Natural killer cell treated with Interleukin-12 subunit alpha and Interleukin-12 subunit beta and Interleukin-15 and Interleukin-18, amount 100 ng/mL, for 72 hours (primary cell): Measurements from ENCODE around the gene DDA1. TPM values are rescaled to one million over a fixed set of nuclear protein-coding genes. Genes with fewer than 3 reads are reported as not detected.
"Not testable (repeated sequence)": the region's sequence is repeated elsewhere in the genome, so short reads cannot be mapped to it uniquely, and the experiment has no call there.

ENCODE experiments used
- ATAC-seq, 2 donors: fragments of 150-1000 bp; cut with Tn5 transposase in 1 of 2; sonication (Bioruptor Pico), chemical (Tn5 transposase) in 1 of 2; 2 replicates each; pipeline ENCODE4 v1.10.0; 2021
- DNase-seq: peaks from one replicate; pipeline ENCODE4 v3.0.0; 2022; ENCODE audit warnings: low spot score
- H3K27ac Mint-ChIP-seq, 2 donors: 1 replicate in 1 of 2; 2 replicates in 1 of 2; pipeline ENCODE4 v1.8.0; 2022; ENCODE audit warnings: mixed read lengths in 2 of 2, mild to moderate bottlenecking in 1 of 2, moderate library complexity in 1 of 2
- H3K27me3 Mint-ChIP-seq, 2 donors: 1 replicate in 1 of 2; 2 replicates in 1 of 2; pipeline ENCODE4 v1.8.0; 2022; ENCODE audit warnings: mixed read lengths in 2 of 2
- H3K36me3 Mint-ChIP-seq: one replicate; pipeline ENCODE4 v1.8.0; 2022; ENCODE audit warnings: mixed read lengths
- H3K4me1 Mint-ChIP-seq, 2 donors: 1 replicate in 1 of 2; 2 replicates in 1 of 2; pipeline ENCODE4 v1.8.0; 2022; ENCODE audit warnings: low read depth in 2 of 2, mixed read lengths in 2 of 2, mild to moderate bottlenecking in 1 of 2
- H3K4me3 Mint-ChIP-seq: one replicate; pipeline ENCODE4 v1.8.0; 2022; ENCODE audit warnings: mixed read lengths
- H3K9me3 Mint-ChIP-seq: 2 replicates; pipeline ENCODE4 v1.8.0; 2022; ENCODE audit warnings: mixed read lengths
- total RNA-seq, 2 donors: library from RNA; stranded (reverse); gene quantifications; one replicate each; pipeline ENCODE4 v1.2.3, GENCODE V29; 2022

The DDA1 gene
- total RNA-seq, 2 donors from 2014 or later = 57.7 to 68.3 TPM

GRCh38 chr19:17279436-17279835 is 29.9 kb upstream of the DDA1 start:
- Mint-ChIP-seq H3K9me3 (no peaks in the 10 kb centered on the region), H3K4me3 (no peak overlapping the region), H3K27me3 (peaks cover 0 to 2% of the 10 kb centered on the region in 2 donors), H3K4me1 (peaks cover 4 to 8% of the 10 kb centered on the region in 2 donors), H3K27ac (no peak overlapping the region), H3K36me3 (no peaks in the 10 kb centered on the region)
- DNase-seq (no peak), ATAC-seq (no peak)

DNA sequence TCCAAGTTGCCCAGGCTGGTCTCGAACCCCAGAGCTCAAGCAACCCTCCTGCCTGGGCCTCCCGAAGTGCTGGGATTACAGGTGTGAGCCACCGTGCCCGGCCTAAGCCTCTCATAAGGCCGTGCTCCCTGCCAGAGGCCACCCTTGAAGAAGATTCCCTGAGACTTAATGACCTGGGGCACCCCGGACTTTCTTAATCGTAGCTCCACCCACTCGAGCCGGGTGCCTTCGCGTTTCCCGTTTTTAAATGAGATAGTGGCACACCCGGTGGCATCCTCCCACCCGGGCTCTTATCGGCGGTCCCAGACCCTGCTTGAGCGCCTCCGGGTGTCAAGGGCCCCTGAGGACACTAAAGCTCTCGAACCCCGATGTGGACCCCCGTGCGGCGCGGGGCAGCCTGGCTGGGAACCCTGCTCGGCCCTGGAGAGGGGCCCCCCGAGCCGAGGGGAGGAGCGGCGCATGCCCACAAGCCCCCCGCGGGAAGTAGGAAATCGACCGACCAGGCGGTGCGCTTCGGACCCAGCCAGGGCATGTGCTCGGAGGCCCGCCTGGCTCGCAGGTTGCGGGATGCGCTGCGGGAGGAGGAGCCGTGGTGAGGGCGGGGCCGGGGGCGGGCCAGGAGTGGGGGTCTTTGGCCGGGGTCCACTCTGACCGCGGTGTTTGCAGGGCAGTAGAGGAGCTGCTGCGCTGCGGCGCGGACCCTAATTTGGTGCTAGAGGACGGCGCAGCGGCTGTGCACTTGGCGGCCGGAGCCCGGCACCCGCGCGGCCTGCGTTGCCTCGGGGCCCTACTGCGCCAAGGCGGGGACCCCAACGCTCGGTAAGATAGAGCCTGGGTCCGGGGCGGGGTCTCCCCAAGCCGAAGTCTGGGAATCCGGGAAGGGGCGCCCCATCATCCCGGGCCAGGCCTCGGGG is 27.7 kb upstream of the DDA1 start, which contains the start of gene ANKLE1:
Gene ANKLE1 (plus strand): TSS at position 511 of the 914 bp plus-strand sequence. CDS start 20 bp downstream, at position 531.
- Mint-ChIP-seq H3K36me3 (no peaks in the 10 kb centered on the region), H3K4me1 (peaks cover 4 to 8% of the 10 kb centered on the region in 2 donors), H3K27ac (peak within 1 kb of the TSS in 1 of 2 donors; percentile 35), H3K27me3 (peaks cover 0 to 2% of the 10 kb centered on the region in 2 donors), H3K4me3 (peak within 1 kb of the TSS; percentile 89), H3K9me3 (no peaks in the 10 kb centered on the region)
- DNase-seq (no peak), ATAC-seq (peak; percentile 43 to 64)

DNA sequence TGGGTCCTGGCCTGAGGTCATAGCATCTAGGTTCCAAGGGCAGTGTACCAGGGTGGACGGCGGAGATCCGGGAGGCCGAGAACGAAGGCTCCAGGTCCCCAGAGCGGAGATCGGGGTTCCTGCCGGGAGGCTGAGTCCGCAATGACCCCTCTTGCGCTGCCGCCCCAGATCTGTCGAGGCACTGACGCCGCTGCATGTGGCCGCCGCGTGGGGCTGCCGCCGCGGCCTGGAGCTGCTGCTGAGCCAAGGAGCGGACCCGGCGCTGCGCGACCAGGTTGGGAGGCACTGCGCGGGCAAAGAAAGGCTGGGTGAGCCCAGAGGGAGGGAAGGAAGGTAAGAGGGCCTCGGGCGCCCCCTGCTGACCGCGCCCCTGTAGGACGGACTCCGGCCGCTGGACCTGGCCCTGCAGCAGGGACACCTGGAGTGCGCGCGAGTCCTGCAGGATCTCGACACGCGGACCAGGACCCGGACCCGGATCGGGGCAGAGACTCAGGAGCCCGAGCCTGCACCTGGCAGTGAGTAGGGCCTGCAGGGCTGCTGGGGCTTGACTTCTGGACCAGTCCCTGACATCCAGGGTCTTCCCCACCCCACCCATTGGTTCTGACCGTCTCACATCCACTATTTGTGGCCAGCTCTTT is 26.8 kb upstream of the DDA1 start:
- peak overlapping the region; percentile 89 for H3K4me3 Mint-ChIP-seq
- no peaks in the 10 kb centered on the region for H3K36me3 Mint-ChIP-seq
- H3K27ac Mint-ChIP-seq = peak overlapping the region in 1 of 2 donors; percentile 35
- no peaks in the 10 kb centered on the region for H3K9me3 Mint-ChIP-seq
- DNase-seq = peak; percentile 83
- H3K27me3 Mint-ChIP-seq = peaks cover 0 to 2% of the 10 kb centered on the region in 2 donors
- peak; percentile 89 to 94 for ATAC-seq
- peaks cover 4 to 8% of the 10 kb centered on the region in 2 donors for H3K4me1 Mint-ChIP-seq

DNA sequence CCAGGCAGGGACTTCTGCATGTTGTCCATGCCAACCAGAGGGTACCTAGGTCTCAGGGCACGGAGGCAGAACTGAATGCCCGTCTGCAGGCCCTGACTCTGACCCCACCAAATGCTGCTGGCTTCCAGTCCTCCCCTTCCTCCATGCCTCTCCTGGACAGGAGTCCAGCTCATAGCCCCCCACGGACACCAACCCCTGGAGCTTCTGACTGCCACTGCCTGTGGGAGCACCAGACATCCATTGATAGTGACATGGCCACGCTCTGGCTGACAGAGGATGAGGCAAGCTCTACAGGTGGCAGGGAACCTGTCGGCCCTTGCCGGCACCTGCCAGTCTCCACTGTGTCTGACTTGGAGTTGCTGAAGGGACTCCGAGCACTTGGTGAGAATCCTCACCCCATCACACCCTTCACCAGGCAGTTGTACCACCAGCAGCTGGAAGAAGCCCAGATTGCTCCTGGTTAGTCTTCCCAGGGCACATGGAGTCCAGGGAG is 25.8 kb upstream of the DDA1 start:
- H3K4me3 Mint-ChIP-seq = no peak overlapping the region
- peaks cover 4 to 8% of the 10 kb centered on the region in 2 donors for H3K4me1 Mint-ChIP-seq
- DNase-seq (no peak), ATAC-seq (no peak)
- H3K36me3 Mint-ChIP-seq = no peaks in the 10 kb centered on the region
- no peak overlapping the region for H3K27ac Mint-ChIP-seq
- H3K27me3 Mint-ChIP-seq = peaks cover 0 to 2% of the 10 kb centered on the region in 2 donors
- H3K9me3 Mint-ChIP-seq = no peaks in the 10 kb centered on the region

DNA sequence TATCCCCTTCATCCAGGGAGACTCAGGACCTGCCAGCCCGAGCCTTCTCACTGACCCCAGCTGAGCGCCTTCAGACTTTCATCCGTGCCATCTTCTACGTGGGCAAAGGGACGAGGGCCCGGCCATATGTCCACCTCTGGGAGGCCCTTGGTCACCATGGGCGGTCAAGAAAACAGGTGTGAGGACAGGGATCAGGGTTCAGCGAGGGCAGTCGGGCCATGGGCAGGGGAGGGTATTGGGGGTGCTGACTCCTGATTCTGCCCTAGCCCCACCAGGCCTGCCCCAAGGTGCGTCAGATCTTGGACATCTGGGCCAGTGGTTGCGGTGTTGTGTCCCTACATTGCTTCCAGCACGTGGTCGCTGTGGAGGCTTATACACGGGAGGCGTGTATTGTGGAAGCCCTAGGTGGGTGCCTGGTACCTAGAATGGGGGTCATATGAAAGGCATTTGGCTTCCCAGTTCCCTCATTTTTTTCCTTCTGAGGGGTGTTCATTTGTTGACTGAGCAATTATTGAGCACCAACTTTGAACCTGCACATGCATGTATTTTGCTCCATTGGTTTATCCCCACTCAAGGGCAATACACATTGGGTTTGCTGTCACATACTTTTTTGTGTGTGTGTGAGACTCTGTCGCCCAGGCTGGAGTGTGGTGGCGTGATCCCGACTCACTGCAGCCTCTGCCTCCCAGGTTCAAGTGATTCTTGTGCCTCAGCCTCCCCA is 23.8 kb upstream of the DDA1 start:
- no peaks in the 10 kb centered on the region for H3K36me3 Mint-ChIP-seq
- ATAC-seq (no peak), DNase-seq (no peak)
- H3K27ac Mint-ChIP-seq = no peak overlapping the region
- H3K9me3 Mint-ChIP-seq = no peaks in the 10 kb centered on the region
- peaks cover 0 to 2% of the 10 kb centered on the region in 2 donors for H3K27me3 Mint-ChIP-seq
- peaks cover 4 to 8% of the 10 kb centered on the region in 2 donors for H3K4me1 Mint-ChIP-seq
- no peak overlapping the region for H3K4me3 Mint-ChIP-seq

DNA sequence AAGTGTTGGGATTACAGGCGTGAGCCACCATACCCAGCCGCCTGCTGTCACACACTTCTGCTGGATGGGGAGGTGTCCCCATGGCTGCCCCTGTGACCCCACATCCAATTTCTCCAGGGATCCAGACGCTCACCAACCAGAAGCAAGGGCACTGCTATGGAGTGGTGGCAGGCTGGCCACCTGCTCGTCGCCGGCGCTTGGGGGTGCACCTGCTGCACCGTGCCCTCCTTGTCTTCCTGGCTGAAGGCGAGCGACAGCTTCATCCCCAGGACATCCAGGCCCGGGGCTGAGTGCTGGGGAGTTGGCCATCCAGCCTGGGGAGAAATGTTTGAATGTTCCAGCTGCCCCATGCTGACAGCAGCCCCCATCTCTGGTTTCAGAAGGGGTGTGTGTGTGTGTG is 23.1 kb upstream of the DDA1 start:
- Mint-ChIP-seq H3K27ac (no peak overlapping the region), H3K4me1 (peaks cover 4 to 8% of the 10 kb centered on the region in 2 donors), H3K27me3 (peaks cover 0 to 2% of the 10 kb centered on the region in 2 donors), H3K4me3 (no peak overlapping the region), H3K9me3 (no peaks in the 10 kb centered on the region), H3K36me3 (no peaks in the 10 kb centered on the region)
- DNase-seq (no peak), ATAC-seq (no peak)

DNA sequence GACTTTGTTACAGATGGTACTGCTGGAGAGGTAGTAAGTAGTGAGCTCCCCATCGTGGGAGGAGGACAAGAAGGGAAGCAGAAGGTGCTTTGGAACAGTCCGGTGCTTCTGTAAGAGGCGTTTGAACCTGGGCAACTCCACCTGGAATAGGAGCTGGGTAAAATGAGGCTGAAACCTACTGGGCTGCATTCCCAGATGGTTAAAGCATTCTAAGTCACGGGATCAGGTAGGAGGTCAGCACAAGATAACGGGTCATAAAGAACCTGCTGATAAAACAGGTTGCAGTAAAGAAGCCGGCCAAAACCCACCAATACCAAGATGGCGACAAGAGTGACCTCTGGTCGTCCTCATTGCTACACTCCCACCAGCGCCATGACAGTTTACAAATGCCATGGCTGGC is 22.6 kb upstream of the DDA1 start:
- Mint-ChIP-seq H3K36me3 (no peaks in the 10 kb centered on the region), H3K4me3 (no peak overlapping the region), H3K4me1 (peaks cover 4 to 8% of the 10 kb centered on the region in 2 donors), H3K9me3 (no peaks in the 10 kb centered on the region), H3K27ac (no peak overlapping the region), H3K27me3 (peaks cover 0 to 2% of the 10 kb centered on the region in 2 donors)
- no peak for ATAC-seq
- no peak for DNase-seq

- H3K4me3 Mint-ChIP-seq = no peak overlapping the region
- ATAC-seq (peak; percentile 36 to 59), DNase-seq (no peak)
- no peaks in the 10 kb centered on the region for H3K27me3 Mint-ChIP-seq
- H3K27ac Mint-ChIP-seq = no peak overlapping the region
- no peaks in the 10 kb centered on the region for H3K9me3 Mint-ChIP-seq
- H3K4me1 Mint-ChIP-seq = peaks cover 0 to 4% of the 10 kb centered on the region in 2 donors
- H3K36me3 Mint-ChIP-seq = no peaks in the 10 kb centered on the region
Observed at GRCh38 chr19:17289489-17289888, 19.9 kb upstream of the DDA1 start.

GRCh38 chr19:17292301-17293074 is 16.9 kb upstream of the DDA1 start:
- DNase-seq (peak; percentile 84), ATAC-seq (peak; percentile 95 to 97)
- Mint-ChIP-seq H3K4me3 (peak overlapping the region; percentile 85), H3K9me3 (no peaks in the 10 kb centered on the region), H3K4me1 (peaks cover 0 to 4% of the 10 kb centered on the region in 2 donors), H3K27me3 (no peaks in the 10 kb centered on the region), H3K27ac (no peak overlapping the region), H3K36me3 (no peaks in the 10 kb centered on the region)

GRCh38 chr19:17293605-17294004 is 15.8 kb upstream of the DDA1 start:
- ATAC-seq (no peak), DNase-seq (peak; percentile 23)
- Mint-ChIP-seq H3K9me3 (no peaks in the 10 kb centered on the region), H3K27me3 (no peaks in the 10 kb centered on the region), H3K4me1 (peaks cover 0 to 4% of the 10 kb centered on the region in 2 donors), H3K36me3 (no peaks in the 10 kb centered on the region), H3K4me3 (no peak overlapping the region), H3K27ac (no peak overlapping the region)

- Mint-ChIP-seq H3K4me3 (no peak overlapping the region), H3K27ac (no peak overlapping the region), H3K36me3 (no peaks in the 10 kb centered on the region), H3K27me3 (no peaks in the 10 kb centered on the region), H3K9me3 (no peaks in the 10 kb centered on the region), H3K4me1 (peaks cover 0 to 4% of the 10 kb centered on the region in 2 donors)
- DNase-seq = peak; percentile 63
- ATAC-seq = no peak
Observed at GRCh38 chr19:17294051-17294891, 15.1 kb upstream of the DDA1 start.

- not testable (repeated sequence) for H3K36me3 Mint-ChIP-seq, H3K9me3 Mint-ChIP-seq, H3K27me3 Mint-ChIP-seq, ATAC-seq, DNase-seq, H3K27ac Mint-ChIP-seq, H3K4me3 Mint-ChIP-seq, H3K4me1 Mint-ChIP-seq
Observed at GRCh38 chr19:17295551-17295950, 13.8 kb upstream of the DDA1 start.
